Left ventricle myocardium superior (tissue), 1 donor: ENCODE data around the gene FSIP1. TPM values are rescaled to one million over a fixed set of nuclear protein-coding genes. Genes with fewer than 3 reads are reported as not detected.
A peak's percentile ranks its signal among the peaks of the same experiment; 100 is the strongest.

Experiments
- ATAC-seq: fragments of 200-7000 bp; cut with Tn5 transposase; one replicate; pipeline ENCODE4 v1.9.1; 2020; ENCODE audit warnings: mild to moderate bottlenecking, moderate library complexity
- DNase-seq: peaks from one replicate; pipeline ENCODE4 v3.0.0-alpha.2; 2020
- intact Hi-C: fragments of 100-400 bp; cut with micrococcal nuclease; formaldehyde crosslinking; loops from one replicate; pipeline ENCODE4 v1.11.0; 2022
- total RNA-seq: library from RNA; stranded (reverse); fragmentation: NEBNext Ultra II Directional; extraction: Animal tissue kit (Norgen Biotek cat#: 25700); gene quantifications from one replicate; pipeline ENCODE4 v1.2.1, GENCODE V29; 2021
- donor health status: DM: no; HTN: yes; CAD: no; lungs with severe emphysema.

Gene FSIP1
- total RNA-seq, 1 donor from 2014 or later: 1.0 TPM

GRCh38 chr15:39593656-39594445, 188.8 kb downstream of the FSIP1 start:
- ATAC-seq (no peak), DNase-seq (no peak)
- intact Hi-C loops: no loop called here

- no peak for ATAC-seq
- no peak for DNase-seq
- intact Hi-C loops: no loop called here
These were observed 189.5 kb downstream of the FSIP1 start for GRCh38 chr15:39593071-39593655.

DNA sequence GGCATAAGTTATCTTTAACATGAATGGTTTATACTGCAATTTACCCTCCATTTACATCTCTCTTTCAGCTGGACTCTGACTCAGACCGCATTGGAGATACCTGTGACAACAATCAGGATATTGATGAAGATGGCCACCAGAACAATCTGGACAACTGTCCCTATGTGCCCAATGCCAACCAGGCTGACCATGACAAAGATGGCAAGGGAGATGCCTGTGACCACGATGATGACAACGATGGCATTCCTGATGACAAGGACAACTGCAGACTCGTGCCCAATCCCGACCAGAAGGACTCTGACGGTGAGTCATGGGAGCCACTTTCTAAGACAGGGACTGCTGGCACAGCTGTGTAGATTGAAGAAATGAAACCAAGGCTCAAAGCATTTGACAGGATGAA, 190.1 kb downstream of the FSIP1 start:
- no peak for DNase-seq
- intact Hi-C loops: no loop called here
- no peak for ATAC-seq

DNA sequence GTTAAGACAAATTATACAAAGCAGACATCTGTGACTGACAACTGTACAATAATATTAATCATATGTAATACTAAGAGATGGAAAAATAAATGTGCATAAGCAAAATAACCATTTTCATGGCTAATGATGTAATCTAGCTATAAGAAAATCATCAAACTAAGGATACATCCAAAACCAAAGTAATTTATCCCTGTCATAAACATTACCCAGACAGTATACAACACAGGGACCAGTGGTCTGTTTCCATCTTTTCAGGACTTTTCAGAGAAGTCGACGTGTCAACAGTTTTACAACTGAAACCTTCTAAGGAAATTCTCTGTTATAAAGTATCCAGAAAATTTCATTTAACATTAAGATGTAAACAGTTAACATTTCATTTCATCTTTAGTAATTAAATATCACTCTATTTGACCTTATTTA, 190.7 kb downstream of the FSIP1 start:
- intact Hi-C loops: no loop called here
- no peak for ATAC-seq

GRCh38 chr15:39591141-39591895, 191.3 kb downstream of the FSIP1 start:
- DNase-seq: no peak
- intact Hi-C loops: no loop called here
- no peak for ATAC-seq

More for the DNA sequence above, 190.7 kb downstream of the FSIP1 start:
- no peak for DNase-seq

- no peak for DNase-seq
- no peak for ATAC-seq
- intact Hi-C loops: loop anchor here (10.0 kb wide), 2 partner anchors 165 to 775 kb away; no protein-coding TSS in a partner anchor
These were observed 192.6 kb downstream of the FSIP1 start for GRCh38 chr15:39589815-39590644.

- no peak for ATAC-seq
These were observed 193.3 kb downstream of the FSIP1 start for GRCh38 chr15:39589193-39589814.

DNA sequence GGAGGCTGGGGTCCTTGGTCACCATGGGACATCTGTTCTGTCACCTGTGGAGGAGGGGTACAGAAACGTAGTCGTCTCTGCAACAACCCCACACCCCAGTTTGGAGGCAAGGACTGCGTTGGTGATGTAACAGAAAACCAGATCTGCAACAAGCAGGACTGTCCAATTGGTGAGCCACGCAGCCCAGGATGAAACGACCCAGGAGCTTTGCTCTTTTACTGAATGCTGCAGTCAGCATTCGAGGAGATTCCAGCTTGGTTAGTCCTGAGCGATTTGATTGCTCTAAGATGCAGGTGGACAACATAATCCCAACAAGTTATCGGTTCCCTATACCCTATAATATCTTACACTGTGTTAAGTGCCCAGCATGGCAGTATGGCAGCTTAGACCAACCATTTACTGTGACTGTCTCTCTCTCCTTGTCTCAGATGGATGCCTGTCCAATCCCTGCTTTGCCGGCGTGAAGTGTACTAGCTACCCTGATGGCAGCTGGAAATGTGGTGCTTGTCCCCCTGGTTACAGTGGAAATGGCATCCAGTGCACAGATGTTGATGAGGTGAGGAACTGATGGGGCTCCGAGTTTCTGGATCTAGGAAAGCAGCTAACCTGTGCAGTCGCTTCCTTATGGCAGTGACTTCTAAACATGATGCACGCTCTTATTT, 194.0 kb downstream of the FSIP1 start:
- intact Hi-C loops: loop anchor here (10.0 kb wide), 2 partner anchors 166 to 774 kb away; no protein-coding TSS in a partner anchor
- DNase-seq (no peak), ATAC-seq (no peak)

More at GRCh38 chr15:39589193-39589814, 193.3 kb downstream of the FSIP1 start:
- DNase-seq: no peak
- intact Hi-C loops: loop anchor here (10.0 kb wide), 2 partner anchors 165 to 775 kb away; no protein-coding TSS in a partner anchor

DNA sequence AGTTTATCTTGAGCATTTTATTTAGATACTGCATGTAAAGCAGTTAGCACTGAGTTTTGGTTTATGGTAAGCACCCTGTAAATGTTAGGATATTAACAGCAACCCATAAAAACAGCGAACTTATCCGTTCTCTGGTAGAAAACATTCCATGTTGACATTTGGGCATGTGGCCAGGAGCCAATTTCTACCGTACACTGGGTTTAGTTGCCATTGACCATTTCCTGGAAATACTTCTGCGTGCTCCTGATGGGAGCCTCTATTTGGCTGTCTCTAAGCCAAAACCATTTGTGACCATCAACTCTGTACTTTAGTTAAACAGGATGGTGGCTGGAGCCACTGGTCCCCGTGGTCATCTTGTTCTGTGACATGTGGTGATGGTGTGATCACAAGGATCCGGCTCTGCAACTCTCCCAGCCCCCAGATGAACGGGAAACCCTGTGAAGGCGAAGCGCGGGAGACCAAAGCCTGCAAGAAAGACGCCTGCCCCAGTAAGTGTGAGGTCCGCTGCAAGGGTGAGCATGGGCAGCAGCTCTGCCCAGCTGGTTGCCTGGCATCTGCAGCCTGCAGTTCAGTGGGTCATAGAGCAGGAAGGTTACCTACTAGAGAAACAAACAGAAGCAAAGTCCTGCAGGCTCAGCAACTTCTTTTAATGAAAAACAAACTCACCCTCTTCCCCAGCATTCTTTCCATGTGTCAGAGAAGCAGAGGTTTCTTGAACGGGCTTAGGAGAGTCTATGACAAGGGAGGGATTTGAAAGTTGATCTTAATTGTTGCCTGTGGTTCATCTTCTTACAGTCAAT, 194.7 kb downstream of the FSIP1 start:
- intact Hi-C loops: loop anchor here (10.0 kb wide), 2 partner anchors 167 to 773 kb away; no protein-coding TSS in a partner anchor
- DNase-seq: no peak
- no peak for ATAC-seq

DNA sequence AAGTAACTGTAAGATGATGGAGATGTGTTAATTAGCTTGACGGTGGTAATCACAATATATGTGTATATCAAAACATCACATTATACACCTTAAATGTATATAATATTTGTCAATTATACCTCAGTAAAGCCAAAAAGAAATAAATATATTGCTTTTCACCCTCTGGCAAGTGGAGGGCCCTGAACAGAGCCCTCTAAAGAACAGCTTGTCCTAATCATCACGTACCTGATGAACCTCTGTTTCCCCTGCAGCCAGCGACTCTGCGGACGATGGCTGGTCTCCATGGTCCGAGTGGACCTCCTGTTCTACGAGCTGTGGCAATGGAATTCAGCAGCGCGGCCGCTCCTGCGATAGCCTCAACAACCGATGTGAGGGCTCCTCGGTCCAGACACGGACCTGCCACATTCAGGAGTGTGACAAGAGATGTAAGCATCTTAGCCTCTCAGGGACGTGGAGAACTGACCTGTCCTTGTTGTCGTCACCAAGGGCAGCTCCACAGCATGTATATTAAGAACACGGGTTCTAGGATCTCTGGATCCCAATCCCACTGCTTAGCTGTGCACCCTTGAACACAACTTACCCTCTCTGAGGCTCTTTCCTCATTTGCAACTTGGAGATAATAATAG, 195.4 kb downstream of the FSIP1 start:
- ATAC-seq (no peak), DNase-seq (no peak)
- intact Hi-C loops: loop anchor here (10.0 kb wide), 2 partner anchors 168 to 772 kb away; no protein-coding TSS in a partner anchor

GRCh38 chr15:39586387-39587095, 196.1 kb downstream of the FSIP1 start:
- DNase-seq: no peak
- ATAC-seq: peak; percentile 11
- intact Hi-C loops: loop anchor here (10.0 kb wide), 2 partner anchors 168 to 772 kb away; no protein-coding TSS in a partner anchor

DNA sequence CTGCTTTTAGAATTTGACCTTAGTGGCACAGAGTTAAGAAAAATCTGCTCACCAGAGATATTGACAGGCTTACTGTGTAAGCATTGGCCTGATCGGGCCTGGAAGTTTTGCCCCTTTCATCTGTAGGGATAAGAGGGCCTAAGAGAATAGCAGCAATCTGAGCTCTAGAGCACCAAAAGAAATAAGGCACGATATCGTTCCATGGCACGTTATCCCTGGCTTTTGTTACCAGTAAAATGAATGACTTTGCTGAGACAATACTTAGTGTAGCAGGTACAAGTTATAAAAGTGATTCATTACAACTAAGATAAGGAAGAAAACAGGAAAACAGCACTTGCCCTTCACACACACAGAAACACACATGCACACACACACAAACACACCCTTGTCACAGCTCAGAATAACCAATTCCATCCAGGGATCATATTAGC, 196.8 kb downstream of the FSIP1 start:
- ATAC-seq: no peak

DNA sequence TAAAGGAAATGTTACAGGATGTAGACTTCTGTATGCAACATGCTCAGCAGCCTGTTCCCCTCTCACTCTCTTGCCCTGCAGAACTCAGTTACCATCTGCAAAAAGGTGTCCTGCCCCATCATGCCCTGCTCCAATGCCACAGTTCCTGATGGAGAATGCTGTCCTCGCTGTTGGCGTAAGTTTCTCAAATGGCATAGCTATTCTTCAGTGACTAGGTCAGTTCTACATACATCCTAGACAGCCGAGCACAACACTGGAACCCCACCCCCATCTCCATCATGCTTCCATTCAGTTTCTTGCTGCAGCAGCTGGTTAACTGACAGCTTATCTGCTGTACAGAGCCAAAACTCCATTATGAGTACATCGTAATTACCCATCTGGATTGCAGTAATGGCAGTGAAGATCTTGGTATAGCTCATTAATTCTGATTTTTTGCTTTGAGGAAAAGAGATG, 197.2 kb downstream of the FSIP1 start:
- DNase-seq (no peak), ATAC-seq (no peak)
- intact Hi-C loops: loop anchor here (10.0 kb wide), 2 partner anchors 169 to 771 kb away; no protein-coding TSS in a partner anchor

More for the DNA sequence above, 196.8 kb downstream of the FSIP1 start:
- no peak for DNase-seq
- intact Hi-C loops: loop anchor here (10.0 kb wide), 2 partner anchors 169 to 771 kb away; no protein-coding TSS in a partner anchor

DNA sequence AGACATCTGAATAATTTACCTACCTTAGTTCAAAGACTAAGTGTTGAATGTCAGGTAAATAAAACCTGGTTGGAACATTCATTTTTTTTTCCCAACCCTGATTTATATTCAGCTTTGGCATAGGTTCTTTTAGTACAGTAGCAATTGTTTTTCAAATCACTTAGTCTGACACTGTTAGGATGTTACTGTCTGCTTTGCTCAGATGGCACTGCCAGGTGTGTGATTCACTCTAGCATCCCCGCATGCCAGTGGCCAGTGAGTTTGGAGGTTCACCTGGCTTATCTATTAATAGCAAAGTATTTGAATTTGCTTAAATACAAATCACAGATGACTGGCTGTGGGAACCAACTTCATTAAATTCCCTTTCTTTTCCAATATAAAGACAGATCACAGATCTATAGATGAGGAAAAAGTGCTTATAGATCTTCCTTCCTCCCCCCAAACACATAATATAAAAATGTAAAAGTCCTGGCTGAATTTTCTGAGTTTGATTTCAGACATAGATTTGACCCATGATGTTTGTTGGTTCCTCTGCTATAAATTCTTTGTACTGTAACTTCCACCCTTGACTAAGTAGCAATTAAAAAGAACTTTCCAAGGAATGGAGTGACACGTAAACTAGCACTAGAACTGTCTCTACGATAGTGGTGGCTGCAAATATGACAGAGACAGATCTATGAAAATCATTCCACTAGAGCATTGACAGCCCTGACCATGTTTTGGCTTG, 197.8 kb downstream of the FSIP1 start:
- DNase-seq (no peak), ATAC-seq (no peak)

GRCh38 chr15:39584266-39584659, 198.4 kb downstream of the FSIP1 start:
- intact Hi-C loops: loop anchor here (5.0 to 10.0 kb wide), 3 partner anchors 171 to 769 kb away; no protein-coding TSS in a partner anchor
- DNase-seq (no peak), ATAC-seq (no peak)

More for the DNA sequence above, 197.8 kb downstream of the FSIP1 start:
- intact Hi-C loops: loop anchor here (5.0 to 10.0 kb wide), 3 partner anchors 170 to 770 kb away; no protein-coding TSS in a partner anchor
